Measurements from ENCODE around the gene TTC29.

DNA sequence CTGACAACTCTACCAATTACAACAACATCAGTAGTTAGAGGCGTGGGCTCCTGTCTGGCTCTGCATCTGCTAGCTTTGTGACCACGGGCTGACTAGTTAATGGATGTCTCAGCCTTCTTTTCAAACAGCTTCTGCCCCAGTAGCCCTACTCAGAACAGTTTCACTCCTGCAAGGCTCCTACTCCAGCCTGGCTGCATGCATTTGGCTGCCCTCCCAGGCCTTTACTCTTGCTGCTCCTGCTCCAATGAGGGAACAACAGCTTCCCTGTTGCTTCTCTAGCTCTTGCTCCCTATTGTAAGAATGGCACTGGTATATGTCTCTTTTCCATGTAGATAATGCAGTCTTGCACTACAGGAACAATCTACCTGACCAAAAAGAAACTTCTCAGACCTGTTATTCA is 93.3 kb downstream of the TTC29 start:
- TF ChIP-seq, protein P1, sequence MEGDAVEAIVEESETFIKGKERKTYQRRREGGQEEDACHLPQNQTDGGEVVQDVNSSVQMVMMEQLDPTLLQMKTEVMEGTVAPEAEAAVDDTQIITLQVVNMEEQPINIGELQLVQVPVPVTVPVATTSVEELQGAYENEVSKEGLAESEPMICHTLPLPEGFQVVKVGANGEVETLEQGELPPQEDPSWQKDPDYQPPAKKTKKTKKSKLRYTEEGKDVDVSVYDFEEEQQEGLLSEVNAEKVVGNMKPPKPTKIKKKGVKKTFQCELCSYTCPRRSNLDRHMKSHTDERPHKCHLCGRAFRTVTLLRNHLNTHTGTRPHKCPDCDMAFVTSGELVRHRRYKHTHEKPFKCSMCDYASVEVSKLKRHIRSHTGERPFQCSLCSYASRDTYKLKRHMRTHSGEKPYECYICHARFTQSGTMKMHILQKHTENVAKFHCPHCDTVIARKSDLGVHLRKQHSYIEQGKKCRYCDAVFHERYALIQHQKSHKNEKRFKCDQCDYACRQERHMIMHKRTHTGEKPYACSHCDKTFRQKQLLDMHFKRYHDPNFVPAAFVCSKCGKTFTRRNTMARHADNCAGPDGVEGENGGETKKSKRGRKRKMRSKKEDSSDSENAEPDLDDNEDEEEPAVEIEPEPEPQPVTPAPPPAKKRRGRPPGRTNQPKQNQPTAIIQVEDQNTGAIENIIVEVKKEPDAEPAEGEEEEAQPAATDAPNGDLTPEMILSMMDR (IDR thresholded peaks at IDR 0.05), result no peak
- TF ChIP-seq EZH2 (IDR thresholded peaks at IDR 0.05) (no peak), EZH2phosphoT487 (IDR thresholded peaks at IDR 0.05) (no peak)

Measured in neural progenitor cell (in vitro differentiated cells).